Adrenal gland (tissue), 12 donors: ENCODE measurements around the gene KLHL10. TPM values are rescaled to one million over a fixed set of nuclear protein-coding genes. Genes with fewer than 3 reads are reported as not detected.
A peak's percentile ranks its signal among the peaks of the same experiment; 100 is the strongest.
"Not testable (repeated sequence)": the region's sequence is repeated elsewhere in the genome, so short reads cannot be mapped to it uniquely, and the experiment has no call there.

Experiments
- DNase-seq, 7 donors: peaks; one replicate each; pipeline ENCODE4 v3.0.0-alpha.2; 2019 to 2020
- H3K27ac ChIP-seq, 5 donors: fragments of 200-600 bp; sonication (generic) in 4 of 5; 1 replicate in 3 of 5; 2 replicates in 2 of 5; pipeline versions ENCODE4 v1.5.1 to v1.8.0; 2016 to 2020; ENCODE audit warnings: mild to moderate bottlenecking in 1 of 5
- H3K27me3 ChIP-seq: fragments of 200-600 bp; 2 replicates; pipeline ENCODE4 v1.8.0; 2021
- H3K36me3 ChIP-seq, 2 donors: fragments of 200-600 bp; replicated peaks in 1 of 2; 1 replicate in 1 of 2; 2 replicates in 1 of 2; pipeline versions ENCODE4 v1.5.1 to v1.8.0; 2018 to 2022
- H3K4me1 ChIP-seq, 2 donors: fragments of 200-600 bp; replicated peaks in 1 of 2; 1 replicate in 1 of 2; 2 replicates in 1 of 2; pipeline versions ENCODE4 v1.5.1 to v1.8.0; 2018 to 2021
- H3K4me3 ChIP-seq, 4 donors: fragments of 200-600 bp; sonication (generic) in 3 of 4; one replicate each; pipeline ENCODE4 v1.5.1; 2016 to 2018
- H3K9me3 ChIP-seq, 3 donors: fragments of 200-600 bp; sonication (generic) in 1 of 3; replicated peaks in 1 of 3; 1 replicate in 2 of 3; 2 replicates in 1 of 3; pipeline versions ENCODE4 v1.5.1 to v1.8.0; 2016 to 2021
- CTCF ChIP-seq, 6 experiments: fragments of 450-650 bp in 4 of 6; fragments of 200-600 bp in 2 of 6; sonication (generic) in 1 of 6; IDR thresholded peaks; 1 replicate in 5 of 6; 2 replicates in 1 of 6; pipeline versions ENCODE4 v1.5.1 to v1.8.0; 2016 to 2021; ENCODE audit warnings: antibody characterized with exemption in 6 of 6, mild to moderate bottlenecking in 2 of 6, moderate library complexity in 1 of 6
- POLR2A ChIP-seq, 2 donors: fragments of 450-650 bp; IDR thresholded peaks; one replicate each; pipeline ENCODE4 v1.6.1; 2017; ENCODE audit warnings: antibody characterized with exemption in 2 of 2, mild to moderate bottlenecking in 2 of 2, moderate library complexity in 1 of 2
- whole genome bisulfite sequencing, 4 donors: extraction: QIAGEN DNeasy Blood & Tissue Kit in 2 of 4; methylation state at CpG; one replicate each; pipeline versions ENCODE4 v1.1.5 to v1.1.7; 2013 to 2017; 5-methylcytosine and 5-hydroxymethylcytosine counted together
- intact Hi-C, 2 donors: fragments of 100-400 bp; cut with DNase I; formaldehyde crosslinking; loops; one replicate each; pipeline versions ENCODE4 v1.14.1 to v1.15.0; 2022 to 2023
- polyA plus RNA-seq, 3 donors: library from polyadenylated mRNA; stranded (reverse); fragments of 200-250 nt in 2 of 3; fragments of 350-450 nt in 1 of 3; fragmentation: Illumina TruSeq in 1 of 3; extraction: RNeasy Lipid Tissue Mini Kit (QIAGEN cat#74804) in 1 of 3; gene quantifications; one replicate each; pipeline ENCODE4 v1.2.3, GENCODE V29; 2013 to 2014
- total RNA-seq, 9 donors: library from RNA; depleted of rRNA in 4 of 9; stranded (reverse); fragments of >200 nt in 4 of 9; fragments of 120-200 nt in 1 of 9; fragmentation: NEBNext Ultra II Directional in 1 of 9; extraction: Animal tissue kit (Norgen Biotek cat#: 25700) in 1 of 9; gene quantifications; one replicate each; pipeline versions ENCODE4 v1.1.0 to v1.2.4, GENCODE V29; 2013 to 2023
- donor health status: healthy with polysubstance abuse.
- donor health status: Bipolar disorder and iron deficiency.
- donor health status: DM: yes; HTN: yes; CAD: no.
- donor health status: DM: no; HTN: no; CAD: no.
- donor health status: DM: no; HTN: no; CAD: no.
- donor health status: DM: yes; HTN: yes; CAD: no.

KLHL10 gene
- total and polyA plus RNA-seq, 12 donors: 0.10 to 0.29 (median 0.24) TPM; not detected in 9

GRCh38 chr17:41835214-41835799 lies 2.3 kb upstream of the KLHL10 start:
- 17 to 28% (median 22%) methylated on average over 7 to 13 of the region's 13 CpGs for WGBS, 4 donors
- intact Hi-C loops: no loop called here
- H3K27me3 ChIP-seq: no peaks in the 10 kb centered on the region
- peaks cover 0 to 16% of the 10 kb centered on the region in 2 donors for H3K36me3 ChIP-seq
- DNase-seq: no peak
- peaks cover 0 to 15% of the 10 kb centered on the region in 2 donors for H3K4me1 ChIP-seq
- TF ChIP-seq POLR2A (IDR thresholded peaks at IDR 0.05) (no peak), CTCF (IDR thresholded peaks at IDR 0.05) (no peak)
- H3K27ac ChIP-seq: peak overlapping the region in 2 of 5 donors; percentile 65 to 75
- no peaks in the 10 kb centered on the region for H3K9me3 ChIP-seq
- H3K4me3 ChIP-seq: peak overlapping the region; percentile 82 to 84 (median 82)

GRCh38 chr17:41835800-41836549 lies 1.6 kb upstream of the KLHL10 start, which contains the start of gene NT5C3B:
NT5C3B (minus strand) TSS chr17:41836232; CDS start chr17:41836193, 39 bp downstream.
- intact Hi-C loops: no loop called here
- H3K4me3 ChIP-seq: peak within 1 kb of the TSS; percentile 82 to 84 (median 82)
- TF ChIP-seq POLR2A (IDR thresholded peaks at IDR 0.05) (peak in 1 of 2 donors; percentile 25), CTCF (IDR thresholded peaks at IDR 0.05) (no peak)
- H3K36me3 ChIP-seq: peaks cover 0 to 10% of the 10 kb centered on the region in 2 donors
- H3K9me3 ChIP-seq: no peaks in the 10 kb centered on the region
- H3K27ac ChIP-seq: peak within 1 kb of the TSS in 2 of 5 donors; percentile 65 to 75
- DNase-seq: peak in 6 of 7 donors; percentile 38 to 62 (median 56)
- 1% methylated on average over 15 to 72 of the region's 72 CpGs for WGBS, 4 donors
- H3K27me3 ChIP-seq: no peaks in the 10 kb centered on the region
- peaks cover 0 to 15% of the 10 kb centered on the region in 2 donors for H3K4me1 ChIP-seq

GRCh38 chr17:41836550-41837196 lies 952 bp upstream of the KLHL10 start:
- peak overlapping the region in 2 of 5 donors; percentile 15 to 75 for H3K27ac ChIP-seq
- no peak for DNase-seq
- H3K36me3 ChIP-seq: peaks cover 0 to 6% of the 10 kb centered on the region in 2 donors
- TF ChIP-seq CTCF (IDR thresholded peaks at IDR 0.05) (no peak), POLR2A (IDR thresholded peaks at IDR 0.05) (no peak)
- WGBS, 4 donors: 44 to 49% (median 45%) methylated on average over 21 of the region's 21 CpGs
- no peaks in the 10 kb centered on the region for H3K27me3 ChIP-seq
- H3K4me3 ChIP-seq: peak overlapping the region in 2 of 4 donors; percentile 82 to 84
- H3K4me1 ChIP-seq: peaks cover 0 to 15% of the 10 kb centered on the region in 2 donors
- H3K9me3 ChIP-seq: no peaks in the 10 kb centered on the region
- intact Hi-C loops: no loop called here

GRCh38 chr17:41839448-41839847 lies 1.8 kb downstream of the KLHL10 start:
- WGBS, 4 donors: 88 to 95% (median 91%) methylated on average over 2 of the region's 2 CpGs
- H3K36me3 ChIP-seq, H3K9me3 ChIP-seq, intact Hi-C loops, DNase-seq, H3K4me3 ChIP-seq, H3K27me3 ChIP-seq, H3K27ac ChIP-seq: not testable (repeated sequence)
- peaks cover 0 to 15% of the 10 kb centered on the region in 2 donors for H3K4me1 ChIP-seq

- H3K27ac ChIP-seq, intact Hi-C loops, H3K4me3 ChIP-seq, H3K4me1 ChIP-seq, H3K27me3 ChIP-seq, H3K36me3 ChIP-seq, H3K9me3 ChIP-seq, DNase-seq: not testable (repeated sequence)
- WGBS, 4 donors: 79 to 88% (median 84%) methylated on average over 6 of the region's 6 CpGs
Measured at GRCh38 chr17:41840781-41841180, 3.2 kb downstream of the KLHL10 start.
